K562 (cell line): Measurements from ENCODE around the gene KAZN. TPM values are rescaled to one million over a fixed set of nuclear protein-coding genes. Genes with fewer than 3 reads are reported as not detected.

Source experiments
- CEBPG ChIP-seq, 3 experiments: fragments of 200-800 bp in 1 of 3; sonication (Bioruptor generic) in 1 of 3; sonication (generic) in 1 of 3; formaldehyde crosslinking in 1 of 3; IDR thresholded peaks in 2 of 3; conservative IDR thresholded peaks in 1 of 3; 2 replicates each; pipeline versions ENCODE4 v1.6.1 to v1.8.0; 2016 to 2022; ENCODE audit warnings: missing compliant biosample characterization in 2 of 3, missing genetic modification characterization in 2 of 3, mild to moderate bottlenecking in 1 of 3, missing genetic modification reagents in 1 of 3
- IFI16 ChIP-seq: fragments of 250-450 bp; sonication (Bioruptor Pico); IDR thresholded peaks from 2 replicates; pipeline ENCODE4 v2.1.2; 2022; ENCODE audit warnings: mild to moderate bottlenecking, inconsistent platforms
- SMARCE1 ChIP-seq: fragments of 450-650 bp; IDR thresholded peaks from 2 replicates; pipeline ENCODE4 v1.7.1; 2016; ENCODE audit warnings: mild to moderate bottlenecking
- TFAM ChIP-seq: fragments of 250-450 bp; sonication (Bioruptor Pico); conservative IDR thresholded peaks from 2 replicates; pipeline ENCODE4 v1.5.0; 2021; ENCODE audit warnings: mild to moderate bottlenecking, moderate library complexity
- XRCC3 ChIP-seq: fragments of 450-650 bp; IDR thresholded peaks from 2 replicates; pipeline ENCODE4 v1.6.1; 2017; ENCODE audit warnings: mild to moderate bottlenecking, moderate library complexity
- ZNF79 ChIP-seq: fragments of 250-450 bp; sonication (Bioruptor Pico); IDR thresholded peaks from 2 replicates; pipeline ENCODE4 v1.4.0; 2020; ENCODE audit warnings: low read depth, mild to moderate bottlenecking, moderate library complexity
- polyA plus RNA-seq, 8 experiments: library from polyadenylated mRNA; depleted of rRNA in 4 of 8; stranded (reverse) in 5 of 8; unstranded in 3 of 8; fragments of >200 nt; fragmentation: Nextera tagmentation in 2 of 8; fragmentation: Illumina TruSeq in 1 of 8; extraction: Ambion mirVana in 2 of 8; extraction: Trizol in 1 of 8; gene quantifications; 2 replicates each; pipeline versions ENCODE4 v1.2.1 to v1.2.3, GENCODE V29; 2011 to 2014; ENCODE audit warnings: inconsistent platforms in 1 of 8, missing spikeins in 1 of 8
- total RNA-seq, 7 experiments: library from RNA; depleted of rRNA in 6 of 7; stranded (reverse); fragments of >200 nt in 6 of 7; fragmentation: Illumina TruSeq in 2 of 7; extraction: Trizol in 2 of 7; gene quantifications; 2 replicates each; pipeline versions ENCODE4 v1.2.1 to v1.2.3, GENCODE V29; 2011 to 2021; ENCODE audit warnings: low replicate concordance in 1 of 7
- TF ChIP-seq, protein P1 (sequence below): fragments of 250-450 bp; sonication (Bioruptor Pico); IDR thresholded peaks from 2 replicates; pipeline ENCODE4 v1.4.0; 2020
- TF ChIP-seq, protein P2 (sequence below): fragments of 250-450 bp; sonication (Bioruptor Pico); IDR thresholded peaks from 2 replicates; pipeline ENCODE4 v1.8.0; 2021; ENCODE audit warnings: mild to moderate bottlenecking, moderate library complexity
- TF ChIP-seq, protein P3 (sequence below): sonication (generic); formaldehyde crosslinking; IDR thresholded peaks from 2 replicates; pipeline ENCODE4 v1.8.0; 2022; ENCODE audit warnings: mild to moderate bottlenecking, missing genetic modification reagents, borderline replicate concordance

KAZN gene
- total and polyA plus RNA-seq, 9 of the 15 experiments (the other 6 are each of a cell fraction or from before 2014, with no cell fraction given), result 2.1 to 21.6 (median 5.4) TPM

DNA sequence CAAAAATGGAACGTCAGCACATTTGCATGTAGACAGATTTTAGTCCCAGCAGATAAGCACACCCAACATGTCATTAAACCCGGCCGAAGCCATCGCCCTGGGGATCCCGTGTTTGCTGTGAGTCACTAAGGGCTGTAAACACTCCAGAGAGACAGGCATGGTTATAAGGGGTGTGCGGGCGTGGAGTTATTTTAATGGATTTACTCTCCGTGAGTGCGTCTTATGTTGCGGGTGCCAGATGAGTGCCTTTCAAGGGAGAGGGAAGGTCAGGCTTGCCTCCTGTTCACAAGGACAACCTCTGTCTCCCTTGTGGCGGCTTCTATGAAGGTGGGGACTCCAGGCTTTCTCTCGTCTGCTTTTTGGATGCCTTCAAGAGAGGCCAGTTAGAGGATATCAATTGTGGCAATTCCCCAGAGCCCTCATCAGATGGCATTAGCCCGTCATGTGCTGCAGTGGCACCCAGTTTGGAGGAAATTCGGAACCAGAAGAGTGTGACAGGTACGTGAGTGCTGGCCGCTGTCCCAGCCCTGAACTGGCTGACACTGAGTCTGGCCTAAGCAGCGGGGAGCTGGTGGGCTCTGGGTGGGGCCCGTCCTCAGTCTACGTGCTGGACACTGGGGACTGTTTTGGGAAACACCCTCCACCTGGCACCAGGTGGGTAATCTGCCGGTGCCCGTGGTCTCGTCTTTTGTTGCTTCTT is 331.2 kb downstream of the KAZN start (continued):
- TF ChIP-seq, protein P1, sequence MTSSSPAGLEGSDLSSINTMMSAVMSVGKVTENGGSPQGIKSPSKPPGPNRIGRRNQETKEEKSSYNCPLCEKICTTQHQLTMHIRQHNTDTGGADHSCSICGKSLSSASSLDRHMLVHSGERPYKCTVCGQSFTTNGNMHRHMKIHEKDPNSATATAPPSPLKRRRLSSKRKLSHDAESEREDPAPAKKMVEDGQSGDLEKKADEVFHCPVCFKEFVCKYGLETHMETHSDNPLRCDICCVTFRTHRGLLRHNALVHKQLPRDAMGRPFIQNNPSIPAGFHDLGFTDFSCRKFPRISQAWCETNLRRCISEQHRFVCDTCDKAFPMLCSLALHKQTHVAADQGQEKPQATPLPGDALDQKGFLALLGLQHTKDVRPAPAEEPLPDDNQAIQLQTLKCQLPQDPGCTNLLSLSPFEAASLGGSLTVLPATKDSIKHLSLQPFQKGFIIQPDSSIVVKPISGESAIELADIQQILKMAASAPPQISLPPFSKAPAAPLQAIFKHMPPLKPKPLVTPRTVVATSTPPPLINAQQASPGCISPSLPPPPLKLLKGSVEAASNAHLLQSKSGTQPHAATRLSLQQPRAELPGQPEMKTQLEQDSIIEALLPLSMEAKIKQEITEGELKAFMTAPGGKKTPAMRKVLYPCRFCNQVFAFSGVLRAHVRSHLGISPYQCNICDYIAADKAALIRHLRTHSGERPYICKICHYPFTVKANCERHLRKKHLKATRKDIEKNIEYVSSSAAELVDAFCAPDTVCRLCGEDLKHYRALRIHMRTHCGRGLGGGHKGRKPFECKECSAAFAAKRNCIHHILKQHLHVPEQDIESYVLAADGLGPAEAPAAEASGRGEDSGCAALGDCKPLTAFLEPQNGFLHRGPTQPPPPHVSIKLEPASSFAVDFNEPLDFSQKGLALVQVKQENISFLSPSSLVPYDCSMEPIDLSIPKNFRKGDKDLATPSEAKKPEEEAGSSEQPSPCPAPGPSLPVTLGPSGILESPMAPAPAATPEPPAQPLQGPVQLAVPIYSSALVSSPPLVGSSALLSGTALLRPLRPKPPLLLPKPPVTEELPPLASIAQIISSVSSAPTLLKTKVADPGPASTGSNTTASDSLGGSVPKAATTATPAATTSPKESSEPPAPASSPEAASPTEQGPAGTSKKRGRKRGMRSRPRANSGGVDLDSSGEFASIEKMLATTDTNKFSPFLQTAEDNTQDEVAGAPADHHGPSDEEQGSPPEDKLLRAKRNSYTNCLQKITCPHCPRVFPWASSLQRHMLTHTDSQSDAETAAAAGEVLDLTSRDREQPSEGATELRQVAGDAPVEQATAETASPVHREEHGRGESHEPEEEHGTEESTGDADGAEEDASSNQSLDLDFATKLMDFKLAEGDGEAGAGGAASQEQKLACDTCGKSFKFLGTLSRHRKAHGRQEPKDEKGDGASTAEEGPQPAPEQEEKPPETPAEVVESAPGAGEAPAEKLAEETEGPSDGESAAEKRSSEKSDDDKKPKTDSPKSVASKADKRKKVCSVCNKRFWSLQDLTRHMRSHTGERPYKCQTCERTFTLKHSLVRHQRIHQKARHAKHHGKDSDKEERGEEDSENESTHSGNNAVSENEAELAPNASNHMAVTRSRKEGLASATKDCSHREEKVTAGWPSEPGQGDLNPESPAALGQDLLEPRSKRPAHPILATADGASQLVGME (CRISPR knock-in tag), result no peak
- TF ChIP-seq TFAM (no peak), SMARCE1 (peak; percentile 89), CEBPG (CRISPR knock-in tag; IDR thresholded peaks at IDR 0.05) (no peak), CEBPG (tag; conservative IDR thresholded peaks at IDR 0.05 in 1 of 2, IDR thresholded peaks at IDR 0.05 in 1 of 2) (no peak), IFI16 (no peak), ZNF79 (CRISPR knock-in tag) (no peak), XRCC3 (no peak)
- TF ChIP-seq, protein P2, sequence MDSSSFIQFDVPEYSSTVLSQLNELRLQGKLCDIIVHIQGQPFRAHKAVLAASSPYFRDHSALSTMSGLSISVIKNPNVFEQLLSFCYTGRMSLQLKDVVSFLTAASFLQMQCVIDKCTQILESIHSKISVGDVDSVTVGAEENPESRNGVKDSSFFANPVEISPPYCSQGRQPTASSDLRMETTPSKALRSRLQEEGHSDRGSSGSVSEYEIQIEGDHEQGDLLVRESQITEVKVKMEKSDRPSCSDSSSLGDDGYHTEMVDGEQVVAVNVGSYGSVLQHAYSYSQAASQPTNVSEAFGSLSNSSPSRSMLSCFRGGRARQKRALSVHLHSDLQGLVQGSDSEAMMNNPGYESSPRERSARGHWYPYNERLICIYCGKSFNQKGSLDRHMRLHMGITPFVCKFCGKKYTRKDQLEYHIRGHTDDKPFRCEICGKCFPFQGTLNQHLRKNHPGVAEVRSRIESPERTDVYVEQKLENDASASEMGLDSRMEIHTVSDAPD (CRISPR knock-in tag), result no peak
- TF ChIP-seq, protein P3, sequence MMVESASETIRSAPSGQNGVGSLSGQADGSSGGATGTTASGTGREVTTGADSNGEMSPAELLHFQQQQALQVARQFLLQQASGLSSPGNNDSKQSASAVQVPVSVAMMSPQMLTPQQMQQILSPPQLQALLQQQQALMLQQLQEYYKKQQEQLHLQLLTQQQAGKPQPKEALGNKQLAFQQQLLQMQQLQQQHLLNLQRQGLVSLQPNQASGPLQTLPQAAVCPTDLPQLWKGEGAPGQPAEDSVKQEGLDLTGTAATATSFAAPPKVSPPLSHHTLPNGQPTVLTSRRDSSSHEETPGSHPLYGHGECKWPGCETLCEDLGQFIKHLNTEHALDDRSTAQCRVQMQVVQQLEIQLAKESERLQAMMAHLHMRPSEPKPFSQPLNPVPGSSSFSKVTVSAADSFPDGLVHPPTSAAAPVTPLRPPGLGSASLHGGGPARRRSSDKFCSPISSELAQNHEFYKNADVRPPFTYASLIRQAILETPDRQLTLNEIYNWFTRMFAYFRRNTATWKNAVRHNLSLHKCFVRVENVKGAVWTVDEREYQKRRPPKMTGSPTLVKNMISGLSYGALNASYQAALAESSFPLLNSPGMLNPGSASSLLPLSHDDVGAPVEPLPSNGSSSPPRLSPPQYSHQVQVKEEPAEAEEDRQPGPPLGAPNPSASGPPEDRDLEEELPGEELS (CRISPR knock-in tag), result no peak
